ELF-1 (cell line): ENCODE results near the gene PCDHA13.
A peak's percentile ranks its signal among the peaks of the same experiment; 100 is the strongest.
"Not testable (repeated sequence)": the region's sequence is repeated elsewhere in the genome, so short reads cannot be mapped to it uniquely, and the experiment has no call there.

Experiments
- DNase-seq: peaks from one replicate; pipeline ENCODE4 v3.0.0-alpha.2; 2016; ENCODE audit warnings: low read depth, low spot score

PCDHA13 gene

DNA sequence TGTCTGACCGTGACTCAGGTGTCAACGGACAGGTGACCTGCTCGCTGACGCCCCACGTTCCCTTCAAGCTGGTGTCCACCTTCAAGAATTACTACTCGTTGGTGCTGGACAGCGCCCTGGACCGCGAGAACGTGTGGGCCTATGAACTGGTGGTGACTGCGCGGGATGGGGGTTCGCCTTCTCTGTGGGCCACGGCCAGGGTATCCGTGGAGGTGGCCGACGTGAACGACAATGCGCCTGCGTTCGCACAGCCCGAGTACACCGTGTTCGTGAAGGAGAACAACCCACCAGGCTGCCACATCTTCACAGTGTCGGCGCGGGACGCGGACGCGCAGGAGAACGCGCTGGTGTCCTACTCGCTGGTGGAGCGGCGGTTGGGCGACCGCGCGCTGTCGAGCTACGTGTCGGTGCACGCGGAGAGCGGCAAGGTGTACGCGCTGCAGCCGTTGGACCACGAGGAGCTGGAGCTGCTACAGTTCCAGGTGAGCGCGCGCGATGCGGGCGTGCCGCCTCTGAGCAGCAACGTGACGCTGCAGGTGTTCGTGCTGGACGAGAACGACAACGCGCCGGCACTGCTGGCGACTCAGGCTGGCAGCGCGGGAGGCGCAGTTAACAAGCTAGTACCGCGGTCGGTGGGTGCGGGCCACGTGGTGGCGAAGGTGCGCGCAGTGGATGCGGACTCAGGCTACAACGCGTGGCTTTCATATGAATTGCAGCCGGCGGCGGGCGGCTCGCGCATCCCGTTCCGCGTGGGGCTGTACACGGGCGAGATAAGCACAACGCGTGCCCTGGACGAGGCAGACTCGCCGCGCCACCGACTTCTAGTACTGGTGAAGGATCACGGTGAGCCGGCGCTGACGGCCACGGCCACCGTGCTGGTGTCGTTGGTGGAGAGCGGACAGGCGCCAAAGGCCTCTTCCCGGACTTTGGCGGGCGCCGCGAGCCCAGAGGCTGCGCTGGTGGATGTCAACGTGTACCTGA lies 11.4 kb upstream of the PCDHA13 start:
- no peak for DNase-seq

DNA sequence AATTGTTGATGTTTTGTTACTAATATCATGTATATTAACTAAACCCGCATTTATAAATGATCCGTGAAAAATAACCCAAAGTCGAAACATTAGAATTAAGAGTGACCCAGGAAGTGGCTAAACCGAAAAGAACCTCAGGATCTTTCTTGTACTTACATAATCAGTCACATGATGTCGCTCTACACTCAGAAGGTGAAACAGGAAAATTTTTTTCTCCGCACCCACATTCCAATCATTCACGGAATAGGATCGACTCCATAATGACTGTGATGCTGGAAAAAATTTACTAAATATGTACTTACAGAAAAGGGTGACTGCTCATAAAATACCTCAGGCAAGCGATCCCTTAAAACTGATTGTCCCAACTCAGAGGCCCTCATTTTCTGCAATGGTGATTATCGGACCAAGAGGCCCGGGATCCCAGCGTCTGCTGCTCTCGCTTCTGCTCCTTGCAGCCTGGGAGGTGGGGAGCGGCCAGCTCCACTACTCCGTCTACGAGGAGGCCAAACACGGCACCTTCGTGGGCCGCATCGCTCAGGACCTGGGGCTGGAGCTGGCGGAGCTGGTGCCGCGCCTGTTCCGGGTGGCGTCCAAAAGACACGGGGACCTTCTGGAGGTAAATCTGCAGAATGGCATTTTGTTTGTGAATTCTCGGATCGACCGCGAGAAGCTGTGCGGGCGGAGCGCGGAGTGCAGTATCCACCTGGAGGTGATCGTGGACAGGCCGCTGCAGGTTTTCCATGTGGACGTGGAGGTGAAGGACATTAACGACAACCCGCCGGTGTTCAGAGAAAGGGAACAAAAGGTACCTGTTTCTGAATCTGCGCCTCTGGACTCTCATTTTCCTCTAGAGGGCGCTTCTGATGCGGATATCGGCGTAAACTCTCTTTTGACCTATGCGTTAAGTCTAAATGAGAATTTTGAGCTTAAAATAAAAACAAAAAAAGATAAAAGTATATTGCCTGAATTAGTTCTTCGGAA lies 6.5 kb upstream of the PCDHA13 start, which contains the start of gene PCDHA12:
Gene PCDHA12 (plus strand): TSS at position 224 of the 981 bp plus-strand sequence. CDS start 165 bp downstream, at position 389.
- DNase-seq: peak; percentile 49

DNA sequence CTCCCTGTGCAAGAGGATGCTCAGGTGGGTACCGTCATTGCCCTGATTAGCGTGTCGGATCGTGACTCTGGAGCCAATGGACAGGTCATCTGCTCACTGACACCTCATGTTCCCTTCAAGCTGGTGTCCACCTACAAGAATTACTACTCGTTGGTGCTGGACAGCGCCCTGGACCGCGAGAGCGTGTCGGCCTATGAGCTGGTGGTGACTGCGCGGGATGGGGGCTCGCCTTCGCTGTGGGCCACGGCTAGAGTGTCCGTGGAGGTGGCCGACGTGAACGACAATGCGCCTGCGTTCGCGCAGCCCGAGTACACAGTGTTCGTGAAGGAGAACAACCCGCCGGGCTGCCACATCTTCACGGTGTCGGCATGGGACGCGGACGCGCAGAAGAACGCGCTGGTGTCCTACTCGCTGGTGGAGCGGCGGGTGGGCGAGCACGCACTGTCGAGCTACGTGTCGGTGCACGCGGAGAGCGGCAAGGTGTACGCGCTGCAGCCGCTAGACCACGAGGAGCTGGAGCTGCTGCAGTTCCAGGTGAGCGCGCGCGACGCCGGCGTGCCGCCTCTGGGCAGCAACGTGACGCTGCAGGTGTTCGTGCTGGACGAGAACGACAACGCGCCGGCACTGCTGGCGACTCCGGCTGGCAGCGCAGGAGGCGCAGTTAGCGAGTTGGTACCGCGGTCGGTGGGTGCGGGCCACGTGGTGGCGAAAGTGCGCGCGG lies 5.2 kb upstream of the PCDHA13 start:
- not testable (repeated sequence) for DNase-seq

DNA sequence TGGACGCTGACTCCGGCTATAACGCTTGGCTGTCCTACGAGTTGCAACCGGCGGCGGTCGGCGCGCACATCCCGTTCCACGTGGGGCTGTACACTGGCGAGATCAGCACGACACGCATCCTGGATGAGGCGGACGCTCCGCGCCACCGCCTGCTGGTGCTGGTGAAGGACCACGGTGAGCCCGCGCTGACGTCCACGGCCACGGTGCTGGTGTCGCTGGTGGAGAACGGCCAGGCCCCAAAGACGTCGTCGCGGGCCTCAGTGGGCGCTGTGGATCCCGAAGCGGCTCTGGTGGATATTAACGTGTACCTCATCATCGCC lies 4.7 kb upstream of the PCDHA13 start:
- no peak for DNase-seq

DNA sequence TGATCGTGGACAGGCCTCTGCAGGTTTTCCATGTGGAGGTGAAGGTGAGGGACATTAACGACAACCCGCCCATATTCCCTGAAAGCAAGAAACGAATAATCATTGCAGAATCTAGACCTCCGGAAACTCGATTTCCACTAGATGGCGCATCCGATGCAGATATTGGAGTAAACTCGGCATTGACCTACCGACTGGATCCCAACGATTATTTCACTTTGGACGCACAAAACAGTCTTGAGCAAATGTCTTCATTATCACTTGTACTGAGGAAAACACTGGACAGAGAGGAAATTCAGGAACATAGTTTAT lies 621 bp downstream of the PCDHA13 start:
- DNase-seq: peak; percentile 53

GRCh38 chr5:140883373-140883772 lies 1.4 kb downstream of the PCDHA13 start:
- DNase-seq: no peak

GRCh38 chr5:140883927-140884697 lies 2.2 kb downstream of the PCDHA13 start:
- no peak for DNase-seq

GRCh38 chr5:140916325-140916724 lies 34.4 kb downstream of the PCDHA13 start:
- no peak for DNase-seq

DNA sequence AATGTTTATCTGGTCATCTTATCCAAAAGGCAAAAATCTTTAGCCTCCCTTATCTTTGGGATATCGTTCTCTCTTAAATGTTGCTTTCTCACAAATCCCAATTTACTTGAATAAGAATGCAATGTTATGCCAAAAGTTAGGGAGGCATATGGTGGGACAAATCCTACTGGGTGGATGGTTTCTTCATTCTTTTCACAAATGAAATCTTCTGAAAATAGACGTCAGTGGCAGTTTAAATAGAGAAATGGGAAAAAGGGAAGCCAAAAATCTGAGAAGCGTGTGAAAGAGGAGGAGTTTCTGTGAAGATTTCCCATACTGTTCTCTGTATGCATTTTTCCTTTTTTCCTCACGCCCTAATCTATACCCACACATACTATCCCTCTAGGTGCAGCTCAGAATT lies 41.7 kb downstream of the PCDHA13 start:
- no peak for DNase-seq

GRCh38 chr5:140925806-140926442 lies 44.0 kb downstream of the PCDHA13 start, which contains the start of gene PCDHAC1:
PCDHAC1 (plus strand) TSS chr5:140926299; CDS start chr5:140926893, 594 bp downstream.
- no peak for DNase-seq

DNA sequence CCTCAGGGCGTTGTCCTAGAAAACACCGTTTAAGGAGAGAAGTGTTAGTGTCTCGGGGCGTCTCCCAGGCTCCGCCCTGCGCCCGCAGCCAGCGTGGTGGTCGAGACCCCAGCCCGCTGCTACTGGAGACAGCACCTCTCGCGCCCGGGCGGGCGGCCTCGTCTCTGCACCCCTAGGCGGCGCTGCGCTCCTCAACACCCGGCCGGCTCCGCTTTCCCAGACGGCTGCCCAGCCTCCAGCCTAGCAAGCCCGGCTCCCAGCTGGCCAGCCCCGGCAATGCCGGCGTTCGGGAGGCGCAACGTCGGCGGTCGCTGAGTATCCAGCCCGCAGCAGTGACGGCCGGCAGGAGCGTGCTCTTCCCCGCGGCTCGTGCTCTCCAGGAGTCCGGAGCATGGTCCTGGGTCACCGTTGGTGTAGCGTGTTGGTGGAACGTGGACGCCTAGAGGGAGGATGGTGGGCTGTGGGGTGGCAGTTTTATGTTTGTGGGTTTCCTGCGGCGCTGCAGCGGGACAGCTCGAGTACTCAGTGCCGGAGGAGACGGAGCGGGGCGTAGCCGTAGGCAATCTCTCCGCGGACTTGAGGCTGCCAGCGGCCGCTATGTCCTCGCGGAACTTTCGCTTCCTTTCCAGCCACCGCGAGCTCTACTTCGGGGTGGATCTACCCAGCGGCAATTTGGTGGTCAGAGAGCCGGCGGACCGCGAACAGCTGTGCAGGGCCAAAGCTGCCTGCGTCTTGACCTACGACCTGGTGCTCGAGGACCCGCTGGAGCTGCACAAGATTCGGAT lies 44.7 kb downstream of the PCDHA13 start:
- peak; percentile 99 for DNase-seq

DNA sequence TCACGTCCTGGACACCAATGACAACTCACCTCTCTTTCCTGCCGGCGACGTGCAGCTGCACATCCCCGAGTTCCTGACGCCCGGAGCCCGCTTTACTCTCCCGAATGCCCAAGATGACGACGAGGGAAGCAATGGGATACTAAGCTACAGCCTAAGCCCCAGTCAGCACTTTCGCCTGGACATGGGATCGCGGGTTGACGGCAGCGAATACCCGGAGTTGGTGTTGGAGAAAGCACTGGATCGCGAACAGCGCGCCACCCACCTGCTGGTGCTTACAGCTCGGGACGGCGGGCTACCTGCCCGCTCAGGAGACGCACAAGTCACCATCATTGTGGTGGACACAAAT lies 45.3 kb downstream of the PCDHA13 start:
- peak; percentile 72 for DNase-seq
